HFFc6 (cell line): ENCODE data around the gene STAT4. TPM values are rescaled to one million over a fixed set of nuclear protein-coding genes. Genes with fewer than 3 reads are reported as not detected.

Experiments
- DNase-seq: peaks from one replicate; pipeline ENCODE4 v3.0.0-alpha.2; 2018
- H3K27ac Mint-ChIP-seq: 2 replicates; pipeline ENCODE4 v1.8.0; 2020; ENCODE audit warnings: mild to moderate bottlenecking, mixed read lengths
- H3K27me3 Mint-ChIP-seq: 2 replicates; pipeline ENCODE4 v1.8.0; 2021; ENCODE audit warnings: mild to moderate bottlenecking, moderate library complexity, mixed read lengths; ENCODE audit not compliant: insufficient read depth
- H3K36me3 Mint-ChIP-seq: 2 replicates; pipeline ENCODE4 v1.8.0; 2021; ENCODE audit warnings: low read depth, mixed read lengths
- H3K4me1 Mint-ChIP-seq: 2 replicates; pipeline ENCODE4 v1.8.0; 2020; ENCODE audit warnings: low read depth, mixed read lengths
- H3K4me3 Mint-ChIP-seq: 2 replicates; pipeline ENCODE4 v1.8.0; 2020; ENCODE audit warnings: mild to moderate bottlenecking, moderate library complexity, mixed read lengths
- H3K9me3 Mint-ChIP-seq: 2 replicates; pipeline ENCODE4 v1.8.0; 2020; ENCODE audit warnings: mild to moderate bottlenecking, mixed read lengths
- total RNA-seq, 6 experiments: library from RNA; stranded (reverse); fragmentation: NEBNext Ultra II Directional; extraction: Animal tissue kit (Norgen Biotek cat#: 25700); gene quantifications; 2 replicates in 1 of 6; 3 replicates in 5 of 6; pipeline ENCODE4 v1.2.3, GENCODE V29; 2021
- TF ChIP-seq, protein P1 (sequence below): fragments of 200-600 bp; sonication (generic); IDR thresholded peaks from 2 replicates; pipeline ENCODE4 v1.5.0; 2021; ENCODE audit warnings: antibody characterized with exemption, mild to moderate bottlenecking

The STAT4 gene
- total RNA-seq, 6 experiments from 2014 or later = 0.31 to 1.1 (median 0.47) TPM

DNA sequence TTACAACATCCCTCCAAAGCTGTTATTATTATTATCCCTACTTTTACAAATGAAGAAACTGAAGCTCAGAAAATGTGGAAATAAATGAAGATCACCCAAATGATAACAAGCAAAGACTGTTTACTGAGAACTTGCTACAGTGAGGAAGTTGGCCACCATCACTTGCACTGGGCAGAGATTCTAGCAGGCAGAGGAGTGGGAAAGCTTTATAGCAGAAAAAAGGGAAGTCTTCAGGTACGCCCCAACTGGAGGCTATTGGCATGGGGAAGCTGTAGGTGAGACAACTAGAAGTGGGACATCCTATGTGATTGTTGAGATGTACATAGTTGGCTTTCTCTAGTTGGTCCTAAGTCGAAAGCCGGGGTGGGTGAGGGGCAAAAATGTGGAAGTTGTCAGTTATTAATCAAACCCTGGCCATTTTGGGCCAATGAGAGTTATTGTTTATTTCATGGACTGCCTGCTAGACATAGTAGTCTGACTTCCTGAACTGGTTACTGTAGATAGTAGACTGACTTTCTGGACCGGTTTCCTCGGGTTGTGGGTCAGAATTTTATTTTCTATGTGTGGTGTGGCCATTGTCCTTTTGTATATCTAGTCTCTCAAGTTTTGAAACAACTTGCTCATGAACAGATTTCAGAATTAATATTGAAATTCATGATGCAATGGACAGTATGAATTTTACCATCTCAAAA lies 40.2 kb upstream of the STAT4 start:
- no peak for DNase-seq
- TF ChIP-seq, protein P1, sequence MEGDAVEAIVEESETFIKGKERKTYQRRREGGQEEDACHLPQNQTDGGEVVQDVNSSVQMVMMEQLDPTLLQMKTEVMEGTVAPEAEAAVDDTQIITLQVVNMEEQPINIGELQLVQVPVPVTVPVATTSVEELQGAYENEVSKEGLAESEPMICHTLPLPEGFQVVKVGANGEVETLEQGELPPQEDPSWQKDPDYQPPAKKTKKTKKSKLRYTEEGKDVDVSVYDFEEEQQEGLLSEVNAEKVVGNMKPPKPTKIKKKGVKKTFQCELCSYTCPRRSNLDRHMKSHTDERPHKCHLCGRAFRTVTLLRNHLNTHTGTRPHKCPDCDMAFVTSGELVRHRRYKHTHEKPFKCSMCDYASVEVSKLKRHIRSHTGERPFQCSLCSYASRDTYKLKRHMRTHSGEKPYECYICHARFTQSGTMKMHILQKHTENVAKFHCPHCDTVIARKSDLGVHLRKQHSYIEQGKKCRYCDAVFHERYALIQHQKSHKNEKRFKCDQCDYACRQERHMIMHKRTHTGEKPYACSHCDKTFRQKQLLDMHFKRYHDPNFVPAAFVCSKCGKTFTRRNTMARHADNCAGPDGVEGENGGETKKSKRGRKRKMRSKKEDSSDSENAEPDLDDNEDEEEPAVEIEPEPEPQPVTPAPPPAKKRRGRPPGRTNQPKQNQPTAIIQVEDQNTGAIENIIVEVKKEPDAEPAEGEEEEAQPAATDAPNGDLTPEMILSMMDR = no peak
- H3K4me1 Mint-ChIP-seq = peaks cover 27% of the 10 kb centered on the region
- no peaks in the 10 kb centered on the region for H3K36me3 Mint-ChIP-seq
- no peaks in the 10 kb centered on the region for H3K9me3 Mint-ChIP-seq
- H3K27me3 Mint-ChIP-seq = no peaks in the 10 kb centered on the region
- no peak overlapping the region for H3K27ac Mint-ChIP-seq
- H3K4me3 Mint-ChIP-seq = no peak overlapping the region

DNA sequence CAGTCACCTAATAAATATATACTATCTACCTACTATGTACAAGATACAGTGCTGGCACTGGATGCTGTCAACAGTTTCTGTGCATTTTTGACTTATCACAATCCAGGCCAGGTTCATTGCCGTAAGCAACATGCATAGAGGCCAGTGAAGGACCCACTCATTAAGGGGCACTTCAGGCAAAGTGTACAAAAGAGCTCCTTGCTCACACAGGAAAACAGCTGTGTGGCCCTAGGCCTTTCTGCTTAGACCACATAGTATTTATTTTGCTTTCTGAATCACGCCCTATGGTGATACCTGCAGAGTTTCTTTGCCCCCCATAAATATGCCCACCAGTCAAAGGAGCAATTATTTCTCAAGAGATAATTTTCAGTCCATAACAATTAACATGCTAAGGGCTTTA lies 39.6 kb upstream of the STAT4 start:
- Mint-ChIP-seq H3K4me3 (no peak overlapping the region), H3K4me1 (peaks cover 27% of the 10 kb centered on the region), H3K27me3 (no peaks in the 10 kb centered on the region), H3K9me3 (no peaks in the 10 kb centered on the region), H3K36me3 (no peaks in the 10 kb centered on the region), H3K27ac (no peak overlapping the region)
- TF ChIP-seq, protein P1 = no peak
- no peak for DNase-seq

DNA sequence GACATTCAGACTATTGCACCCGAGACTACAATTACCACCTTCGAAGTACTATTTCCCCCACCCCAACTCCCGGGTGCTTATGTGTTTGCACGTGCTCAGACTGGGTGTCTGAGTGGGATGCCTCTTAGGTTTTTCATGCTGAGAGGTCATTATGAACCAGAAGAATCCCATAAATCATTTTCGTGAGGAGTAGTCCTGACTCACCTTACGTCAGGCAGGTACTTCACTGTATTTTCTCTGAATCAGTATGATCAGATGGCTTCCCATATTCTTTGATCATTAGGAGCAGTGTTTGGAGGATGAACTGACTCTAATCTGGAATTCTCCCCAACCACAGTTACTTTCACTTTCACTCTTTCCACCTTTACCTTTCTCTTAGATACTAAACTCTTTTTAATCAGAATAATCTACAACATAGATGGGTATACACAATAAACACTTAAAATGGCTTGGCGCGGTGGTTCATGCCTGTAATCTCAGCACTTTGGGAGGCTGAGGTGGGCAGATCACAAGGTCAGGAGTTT lies 38.4 kb upstream of the STAT4 start:
- Mint-ChIP-seq H3K36me3 (no peaks in the 10 kb centered on the region), H3K27ac (no peak overlapping the region), H3K4me1 (peaks cover 27% of the 10 kb centered on the region), H3K9me3 (no peaks in the 10 kb centered on the region), H3K4me3 (peak overlapping the region; percentile 53), H3K27me3 (no peaks in the 10 kb centered on the region)
- TF ChIP-seq, protein P1 = no peak
- DNase-seq = no peak

DNA sequence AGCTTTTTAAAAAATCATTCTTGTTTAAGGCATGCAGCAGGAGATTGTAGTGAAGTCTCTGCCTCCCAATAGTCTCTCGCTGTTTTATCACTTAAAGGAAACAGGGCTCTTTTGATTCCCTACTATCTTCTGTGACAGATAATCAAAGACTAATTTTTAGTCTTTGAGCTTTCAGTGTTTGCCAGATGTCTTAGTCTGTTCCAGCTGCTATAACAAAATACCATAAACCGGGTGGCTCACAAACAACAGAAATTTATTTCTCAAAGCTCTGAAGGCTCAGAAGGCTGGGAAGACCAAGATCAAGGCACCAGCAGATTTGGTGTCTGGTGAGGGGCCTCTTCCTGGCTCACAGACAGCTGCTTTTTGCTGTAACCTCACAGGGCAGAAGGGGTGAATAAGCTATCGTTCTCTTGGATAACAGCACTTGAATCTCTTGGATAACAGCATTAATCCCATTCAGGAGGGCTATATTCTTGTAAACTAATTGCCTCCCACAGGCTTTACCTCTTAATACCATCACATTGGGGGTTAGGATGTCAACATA lies 37.8 kb upstream of the STAT4 start:
- Mint-ChIP-seq H3K27me3 (no peaks in the 10 kb centered on the region), H3K4me3 (no peak overlapping the region), H3K4me1 (peaks cover 29% of the 10 kb centered on the region), H3K9me3 (no peaks in the 10 kb centered on the region), H3K36me3 (no peaks in the 10 kb centered on the region), H3K27ac (no peak overlapping the region)
- TF ChIP-seq, protein P1 = no peak
- no peak for DNase-seq

DNA sequence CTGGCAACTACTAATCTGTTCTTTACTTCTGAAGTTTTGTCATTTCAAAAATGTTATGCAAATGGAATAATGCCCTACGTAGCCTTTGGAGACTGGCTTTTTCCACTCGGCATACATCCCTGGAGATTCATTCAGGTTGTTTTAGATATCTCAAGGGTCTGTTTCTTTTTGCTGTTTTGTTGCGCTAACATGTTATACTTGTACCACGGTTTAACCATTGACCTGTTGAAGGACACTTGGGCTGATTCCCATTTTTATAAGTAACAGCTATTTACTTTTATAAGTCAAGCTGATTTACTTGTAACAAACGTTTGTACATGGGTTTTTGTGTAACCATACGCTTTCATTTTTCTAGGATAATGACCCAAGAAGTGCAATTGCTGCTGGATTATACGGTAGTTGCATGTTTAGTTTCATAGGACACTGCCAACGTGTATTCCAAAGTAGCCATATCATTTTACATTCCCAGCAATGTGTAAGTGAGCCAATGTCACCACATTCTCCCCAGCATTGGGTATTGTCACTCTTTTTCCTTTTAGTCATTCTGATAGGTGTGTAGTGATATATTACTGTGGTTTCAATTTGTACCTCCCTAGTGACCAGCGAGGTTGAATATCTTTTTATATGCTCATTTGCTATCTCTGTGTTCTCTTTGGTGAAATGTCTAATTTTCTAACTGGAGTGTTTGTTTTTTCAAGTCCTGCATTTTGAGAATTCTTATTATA lies 36.5 kb upstream of the STAT4 start:
- no peak overlapping the region for H3K4me3 Mint-ChIP-seq
- H3K9me3 Mint-ChIP-seq = no peaks in the 10 kb centered on the region
- no peak for DNase-seq
- TF ChIP-seq, protein P1 = no peak
- H3K27ac Mint-ChIP-seq = no peak overlapping the region
- H3K36me3 Mint-ChIP-seq = no peaks in the 10 kb centered on the region
- H3K27me3 Mint-ChIP-seq = no peaks in the 10 kb centered on the region
- peaks cover 34% of the 10 kb centered on the region for H3K4me1 Mint-ChIP-seq
